Measurements from ENCODE around the gene SMARCA5. TPM values are rescaled to one million over a fixed set of nuclear protein-coding genes. Genes with fewer than 3 reads are reported as not detected.

Gene SMARCA5
- total and polyA plus RNA-seq, 9 of the 15 experiments (the other 6 are each of a cell fraction or from before 2014, with no cell fraction given), result 21.6 to 57.8 (median 34.6) TPM

DNA sequence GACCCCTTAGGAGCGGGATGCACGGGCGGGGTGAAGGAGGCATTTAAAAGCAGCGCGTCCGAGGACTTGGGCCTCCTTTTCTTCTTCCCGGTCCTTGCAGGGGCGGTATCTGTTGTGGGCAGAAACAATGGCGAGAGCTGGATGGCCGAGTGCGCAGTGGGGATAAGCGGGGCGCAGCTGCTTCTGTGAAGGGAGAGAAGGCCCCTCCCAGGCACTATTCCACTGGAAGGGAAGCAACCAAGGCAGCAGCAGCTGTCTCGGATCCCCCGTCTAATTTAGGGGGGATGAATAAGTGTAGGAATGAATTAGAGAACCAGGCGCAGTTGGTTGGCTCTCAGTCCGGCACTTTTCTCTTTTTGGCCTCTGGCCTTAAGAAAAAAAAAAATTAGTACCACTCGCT lies 995 bp downstream of the SMARCA5 start (continued):
- TF ChIP-seq, protein P1, sequence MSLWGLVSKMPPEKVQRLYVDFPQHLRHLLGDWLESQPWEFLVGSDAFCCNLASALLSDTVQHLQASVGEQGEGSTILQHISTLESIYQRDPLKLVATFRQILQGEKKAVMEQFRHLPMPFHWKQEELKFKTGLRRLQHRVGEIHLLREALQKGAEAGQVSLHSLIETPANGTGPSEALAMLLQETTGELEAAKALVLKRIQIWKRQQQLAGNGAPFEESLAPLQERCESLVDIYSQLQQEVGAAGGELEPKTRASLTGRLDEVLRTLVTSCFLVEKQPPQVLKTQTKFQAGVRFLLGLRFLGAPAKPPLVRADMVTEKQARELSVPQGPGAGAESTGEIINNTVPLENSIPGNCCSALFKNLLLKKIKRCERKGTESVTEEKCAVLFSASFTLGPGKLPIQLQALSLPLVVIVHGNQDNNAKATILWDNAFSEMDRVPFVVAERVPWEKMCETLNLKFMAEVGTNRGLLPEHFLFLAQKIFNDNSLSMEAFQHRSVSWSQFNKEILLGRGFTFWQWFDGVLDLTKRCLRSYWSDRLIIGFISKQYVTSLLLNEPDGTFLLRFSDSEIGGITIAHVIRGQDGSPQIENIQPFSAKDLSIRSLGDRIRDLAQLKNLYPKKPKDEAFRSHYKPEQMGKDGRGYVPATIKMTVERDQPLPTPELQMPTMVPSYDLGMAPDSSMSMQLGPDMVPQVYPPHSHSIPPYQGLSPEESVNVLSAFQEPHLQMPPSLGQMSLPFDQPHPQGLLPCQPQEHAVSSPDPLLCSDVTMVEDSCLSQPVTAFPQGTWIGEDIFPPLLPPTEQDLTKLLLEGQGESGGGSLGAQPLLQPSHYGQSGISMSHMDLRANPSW (CRISPR knock-in tag; IDR thresholded peaks at IDR 0.05), result no peak
- TF ChIP-seq JUND (IDR thresholded peaks at IDR 0.05; ENCODE audit: borderline replicate concordance, low read depth, low read length), result no peak
- TF ChIP-seq JUND (tag; IDR thresholded peaks at IDR 0.05; ENCODE audit: borderline replicate concordance, low read depth, low read length), result no peak
- no peak for TF ChIP-seq POLR2AphosphoS2 (IDR thresholded peaks at IDR 0.05; ENCODE audit: low read length)
- TF ChIP-seq, protein P2, sequence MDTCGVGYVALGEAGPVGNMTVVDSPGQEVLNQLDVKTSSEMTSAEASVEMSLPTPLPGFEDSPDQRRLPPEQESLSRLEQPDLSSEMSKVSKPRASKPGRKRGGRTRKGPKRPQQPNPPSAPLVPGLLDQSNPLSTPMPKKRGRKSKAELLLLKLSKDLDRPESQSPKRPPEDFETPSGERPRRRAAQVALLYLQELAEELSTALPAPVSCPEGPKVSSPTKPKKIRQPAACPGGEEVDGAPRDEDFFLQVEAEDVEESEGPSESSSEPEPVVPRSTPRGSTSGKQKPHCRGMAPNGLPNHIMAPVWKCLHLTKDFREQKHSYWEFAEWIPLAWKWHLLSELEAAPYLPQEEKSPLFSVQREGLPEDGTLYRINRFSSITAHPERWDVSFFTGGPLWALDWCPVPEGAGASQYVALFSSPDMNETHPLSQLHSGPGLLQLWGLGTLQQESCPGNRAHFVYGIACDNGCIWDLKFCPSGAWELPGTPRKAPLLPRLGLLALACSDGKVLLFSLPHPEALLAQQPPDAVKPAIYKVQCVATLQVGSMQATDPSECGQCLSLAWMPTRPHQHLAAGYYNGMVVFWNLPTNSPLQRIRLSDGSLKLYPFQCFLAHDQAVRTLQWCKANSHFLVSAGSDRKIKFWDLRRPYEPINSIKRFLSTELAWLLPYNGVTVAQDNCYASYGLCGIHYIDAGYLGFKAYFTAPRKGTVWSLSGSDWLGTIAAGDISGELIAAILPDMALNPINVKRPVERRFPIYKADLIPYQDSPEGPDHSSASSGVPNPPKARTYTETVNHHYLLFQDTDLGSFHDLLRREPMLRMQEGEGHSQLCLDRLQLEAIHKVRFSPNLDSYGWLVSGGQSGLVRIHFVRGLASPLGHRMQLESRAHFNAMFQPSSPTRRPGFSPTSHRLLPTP (IDR thresholded peaks at IDR 0.05; ENCODE audit: borderline replicate concordance, extremely low read depth, insufficient read length), result no peak
- TF ChIP-seq, protein P3, sequence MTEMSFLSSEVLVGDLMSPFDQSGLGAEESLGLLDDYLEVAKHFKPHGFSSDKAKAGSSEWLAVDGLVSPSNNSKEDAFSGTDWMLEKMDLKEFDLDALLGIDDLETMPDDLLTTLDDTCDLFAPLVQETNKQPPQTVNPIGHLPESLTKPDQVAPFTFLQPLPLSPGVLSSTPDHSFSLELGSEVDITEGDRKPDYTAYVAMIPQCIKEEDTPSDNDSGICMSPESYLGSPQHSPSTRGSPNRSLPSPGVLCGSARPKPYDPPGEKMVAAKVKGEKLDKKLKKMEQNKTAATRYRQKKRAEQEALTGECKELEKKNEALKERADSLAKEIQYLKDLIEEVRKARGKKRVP (CRISPR knock-in tag; IDR thresholded peaks at IDR 0.05), result no peak
- no peak for TF ChIP-seq STAT5A (IDR thresholded peaks at IDR 0.05; ENCODE audit: borderline replicate concordance, low read length)
- TF ChIP-seq TBL1XR1 (IDR thresholded peaks at IDR 0.05; ENCODE audit: low read length in 2 of 2), result no peak
- TF ChIP-seq, protein P4, sequence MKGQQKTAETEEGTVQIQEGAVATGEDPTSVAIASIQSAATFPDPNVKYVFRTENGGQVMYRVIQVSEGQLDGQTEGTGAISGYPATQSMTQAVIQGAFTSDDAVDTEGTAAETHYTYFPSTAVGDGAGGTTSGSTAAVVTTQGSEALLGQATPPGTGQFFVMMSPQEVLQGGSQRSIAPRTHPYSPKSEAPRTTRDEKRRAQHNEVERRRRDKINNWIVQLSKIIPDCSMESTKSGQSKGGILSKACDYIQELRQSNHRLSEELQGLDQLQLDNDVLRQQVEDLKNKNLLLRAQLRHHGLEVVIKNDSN (CRISPR knock-in tag; IDR thresholded peaks at IDR 0.05), result no peak
- no peak for TF ChIP-seq NR2C1 (IDR thresholded peaks at IDR 0.05)
- TF ChIP-seq NR2C1 (tag; IDR thresholded peaks at IDR 0.05), result no peak
- no peak for TF ChIP-seq CBX2 (IDR thresholded peaks at IDR 0.05; ENCODE audit: insufficient read depth, low read length, poor library complexity, severe bottlenecking)
- peak; percentile 45; the same call in 1 of the 2 replicates for TF ChIP-seq TEAD4 (IDR thresholded peaks at IDR 0.05; ENCODE audit: low read length)
- TF ChIP-seq TEAD4 (CRISPR knock-in tag; IDR thresholded peaks at IDR 0.05; ENCODE audit: borderline replicate concordance), result no peak
- 0 out of 2 replicates have a peak, but pooled peaks have one; percentile 15 for TF ChIP-seq NFIC (IDR thresholded peaks at IDR 0.05)
- no peak for TF ChIP-seq TCF7L2 (IDR thresholded peaks at IDR 0.05; ENCODE audit: low read depth, low read length)
- no peak for TF ChIP-seq ZNF143 (CRISPR knock-in tag; IDR thresholded peaks at IDR 0.05)
- TF ChIP-seq PHB2 (IDR thresholded peaks at IDR 0.05; ENCODE audit: low read depth), result no peak
- TF ChIP-seq DNMT1 (IDR thresholded peaks at IDR 0.05), result no peak
- TF ChIP-seq MTA3 (IDR thresholded peaks at IDR 0.05; ENCODE audit: borderline replicate concordance), result no peak
- TF ChIP-seq CHD1 (IDR thresholded peaks at IDR 0.05; ENCODE audit: low read length), result peak; percentile 1
- no peak for TF ChIP-seq ZNF263 (CRISPR knock-in tag; IDR thresholded peaks at IDR 0.05; ENCODE audit: borderline replicate concordance)
- TF ChIP-seq ZNF174 (CRISPR knock-in tag; IDR thresholded peaks at IDR 0.05), result no peak
- TF ChIP-seq RBM15 (IDR thresholded peaks at IDR 0.05; ENCODE audit: insufficient read depth, low read length), result no peak

Measured in K562 (cell line).